WTC11 (cell line): ENCODE results near the gene LAMA2. TPM values are rescaled to one million over a fixed set of nuclear protein-coding genes. Genes with fewer than 3 reads are reported as not detected.

Experiments used
- ATAC-seq: fragments of 200-7000 bp; cut with Tn5 transposase; 2 replicates; pipeline ENCODE4 v1.10.0; 2021; ENCODE audit warnings: mild to moderate bottlenecking, moderate library complexity
- CTCF ChIA-PET: fragments of 300-600 bp; sonication (Branson Sonifier 250); formaldehyde crosslinking; loops from one replicate; lab custom pipeline; 2021; ENCODE audit warnings: antibody characterized with exemption; lab: Charles Lee
- POLR2A ChIA-PET: fragments of 350-600 bp; sonication (Branson Sonifier 250); formaldehyde crosslinking; loops from one replicate; lab custom pipeline; 2021; ENCODE audit warnings: antibody characterized with exemption; lab: Charles Lee
- DNase-seq: peaks from one replicate; pipeline ENCODE4 v3.0.0; 2021; ENCODE audit warnings: low spot score
- H3K27ac Mint-ChIP-seq: 2 replicates; pipeline ENCODE4 v1.8.0; 2021; ENCODE audit warnings: mixed read lengths
- H3K27me3 Mint-ChIP-seq: 2 replicates; pipeline ENCODE4 v1.8.0; 2021; ENCODE audit warnings: low read depth, mild to moderate bottlenecking, moderate library complexity, mixed read lengths
- H3K36me3 Mint-ChIP-seq: 2 replicates; pipeline ENCODE4 v1.8.0; 2021; ENCODE audit warnings: mixed read lengths
- H3K4me1 Mint-ChIP-seq: 2 replicates; pipeline ENCODE4 v1.8.0; 2022; ENCODE audit warnings: mixed read lengths
- H3K4me3 Mint-ChIP-seq: 2 replicates; pipeline ENCODE4 v1.8.0; 2021; ENCODE audit warnings: mild to moderate bottlenecking, moderate library complexity, mixed read lengths
- H3K9me3 Mint-ChIP-seq: 2 replicates; pipeline ENCODE4 v1.8.0; 2021; ENCODE audit warnings: mixed read lengths
- CBFB ChIP-seq: sonication (generic); formaldehyde crosslinking; IDR thresholded peaks from 2 replicates; pipeline ENCODE4 v1.8.1; 2022; ENCODE audit warnings: mild to moderate bottlenecking, low read depth, missing genetic modification reagents
- GRHL2 ChIP-seq: fragments of 250-450 bp; sonication (Bioruptor Pico); IDR thresholded peaks from 2 replicates; pipeline ENCODE4 v1.8.0; 2022; ENCODE audit warnings: mild to moderate bottlenecking, moderate library complexity; ENCODE audit not compliant: insufficient replicate concordance, severe bottlenecking
- HMGA2 ChIP-seq: fragments of 250-450 bp; sonication (Bioruptor Pico); IDR thresholded peaks from 2 replicates; pipeline ENCODE4 v1.4.0; 2021; ENCODE audit warnings: mild to moderate bottlenecking, moderate library complexity
- JUN ChIP-seq: sonication (generic); formaldehyde crosslinking; IDR thresholded peaks from 2 replicates; pipeline ENCODE4 v1.8.0; 2023; ENCODE audit warnings: mild to moderate bottlenecking, missing genetic modification reagents
- KAT7 ChIP-seq: sonication (generic); formaldehyde crosslinking; IDR thresholded peaks from 2 replicates; pipeline ENCODE4 v1.8.1; 2023; ENCODE audit warnings: missing genetic modification reagents, mild to moderate bottlenecking, borderline replicate concordance
- NFE2L1 ChIP-seq: sonication (generic); formaldehyde crosslinking; IDR thresholded peaks from 2 replicates; pipeline ENCODE4 v1.8.1; 2023; ENCODE audit warnings: missing genetic modification reagents
- NFYB ChIP-seq: sonication (generic); formaldehyde crosslinking; conservative IDR thresholded peaks from 2 replicates; pipeline ENCODE4 v1.8.0; 2022; ENCODE audit warnings: low read depth, missing genetic modification reagents
- RELA ChIP-seq: sonication (generic); formaldehyde crosslinking; IDR thresholded peaks from 2 replicates; pipeline ENCODE4 v1.8.1; 2022; ENCODE audit warnings: missing genetic modification reagents, mild to moderate bottlenecking, borderline replicate concordance
- RORB ChIP-seq: fragments of 250-450 bp; sonication (Bioruptor Pico); IDR thresholded peaks from 2 replicates; pipeline ENCODE4 v1.9.0; 2021; ENCODE audit warnings: mild to moderate bottlenecking
- SMAD3 ChIP-seq: sonication (generic); formaldehyde crosslinking; IDR thresholded peaks from 2 replicates; pipeline ENCODE4 v1.8.0; 2022; ENCODE audit warnings: missing genetic modification reagents, mild to moderate bottlenecking, borderline replicate concordance
- SOX15 ChIP-seq: fragments of 250-450 bp; sonication (Bioruptor Pico); IDR thresholded peaks from 2 replicates; pipeline ENCODE4 v1.9.0; 2021; ENCODE audit warnings: mild to moderate bottlenecking
- TP53 ChIP-seq: sonication (generic); formaldehyde crosslinking; IDR thresholded peaks from 2 replicates; pipeline ENCODE4 v1.8.1; 2023; ENCODE audit warnings: mild to moderate bottlenecking, missing genetic modification reagents
- ZNF219 ChIP-seq: sonication (generic); formaldehyde crosslinking; IDR thresholded peaks from 2 replicates; pipeline ENCODE4 v1.8.0; 2023; ENCODE audit warnings: missing genetic modification reagents, mild to moderate bottlenecking, borderline replicate concordance
- ZSCAN18 ChIP-seq: fragments of 250-450 bp; sonication (Bioruptor Pico); IDR thresholded peaks from 2 replicates; pipeline ENCODE4 v2.1.2; 2022; ENCODE audit warnings: mild to moderate bottlenecking, moderate library complexity
- total RNA-seq: library from RNA; stranded (reverse); gene quantifications from 3 replicates; pipeline ENCODE4 v1.2.3, GENCODE V29; 2021
- TF ChIP-seq, protein P1 (sequence below): fragments of 250-450 bp; sonication (Bioruptor Pico); IDR thresholded peaks from 2 replicates; pipeline ENCODE4 v1.9.0; 2021; ENCODE audit warnings: moderate library complexity, mild to moderate bottlenecking, inconsistent platforms, borderline replicate concordance
- TF ChIP-seq, protein P2 (sequence below): sonication (generic); formaldehyde crosslinking; IDR thresholded peaks from 2 replicates; pipeline ENCODE4 v1.8.0; 2023; ENCODE audit warnings: mild to moderate bottlenecking, missing genetic modification reagents
- TF ChIP-seq, protein P3 (sequence below): sonication (generic); formaldehyde crosslinking; IDR thresholded peaks from 2 replicates; pipeline ENCODE4 v1.8.1; 2022; ENCODE audit warnings: mild to moderate bottlenecking, missing genetic modification reagents, moderate library complexity, borderline replicate concordance
- TF ChIP-seq, protein P4 (sequence below): sonication (generic); formaldehyde crosslinking; IDR thresholded peaks from 2 replicates; pipeline ENCODE4 v1.8.1; 2023; ENCODE audit warnings: mild to moderate bottlenecking, missing genetic modification reagents, moderate library complexity

Gene LAMA2
- total RNA-seq, 1 experiment from 2014 or later = 6.6 TPM

DNA sequence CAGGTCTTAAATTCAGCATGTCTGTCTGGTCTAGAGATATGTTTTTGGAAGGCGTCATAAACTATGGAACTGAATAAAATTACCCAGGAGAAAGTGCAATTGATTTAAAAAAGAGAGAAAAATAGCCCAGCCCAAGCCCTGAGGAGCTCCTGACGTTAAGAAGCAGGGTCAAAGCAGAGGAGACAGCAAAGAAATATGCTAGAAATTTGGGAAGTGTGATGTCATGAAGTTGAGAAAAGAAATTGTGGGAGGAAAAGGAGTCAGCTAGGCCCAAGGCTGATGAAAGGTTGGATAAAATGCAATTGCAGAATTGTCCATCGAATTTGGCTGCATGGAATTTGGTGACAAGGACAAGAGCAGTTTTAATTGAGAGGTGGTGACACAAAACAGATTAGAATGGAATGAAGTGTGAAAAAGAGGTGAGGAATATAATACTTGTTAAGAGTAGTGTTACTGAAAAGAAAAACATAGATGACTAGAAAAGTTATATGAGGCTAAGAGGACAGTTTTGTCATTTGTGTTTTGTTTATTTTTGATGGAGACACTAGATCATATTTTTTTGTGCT is 381.6 kb downstream of the LAMA2 start (continued):
- TF ChIP-seq ZSCAN18 (CRISPR knock-in tag) (no peak), JUN (CRISPR knock-in tag) (no peak), SOX15 (no peak)
- TF ChIP-seq, all 79 proteins: peak for 0

DNA sequence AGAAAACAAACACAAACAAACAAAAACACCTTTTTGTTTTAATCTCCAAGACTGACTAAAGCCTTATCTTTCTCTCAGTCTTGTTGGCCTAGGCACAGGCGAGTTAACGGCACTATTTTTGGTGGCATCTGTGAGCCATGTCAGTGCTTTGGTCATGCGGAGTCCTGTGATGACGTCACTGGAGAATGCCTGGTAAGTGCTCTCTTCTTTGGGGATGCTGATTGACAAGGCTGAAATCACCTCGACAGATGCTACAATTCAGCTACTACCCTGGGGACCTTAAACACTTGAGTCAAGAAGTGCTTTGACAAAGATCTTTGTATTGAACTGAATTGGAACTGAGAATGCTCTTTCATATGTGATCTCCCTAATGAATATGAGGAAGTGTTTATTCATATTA is 384.1 kb downstream of the LAMA2 start:
- H3K36me3 Mint-ChIP-seq = no peaks in the 10 kb centered on the region
- POLR2A ChIA-PET = no interaction called here
- H3K9me3 Mint-ChIP-seq = no peaks in the 10 kb centered on the region
- H3K27ac Mint-ChIP-seq = no peak overlapping the region
- peak; percentile 28; the same call in 1 of the 2 replicates for ATAC-seq
- H3K4me3 Mint-ChIP-seq = no peak overlapping the region
- no peaks in the 10 kb centered on the region for H3K27me3 Mint-ChIP-seq
- no peak for DNase-seq
- no peak for TF ChIP-seq RELA (CRISPR knock-in tag)
- TF ChIP-seq ZNF219 (CRISPR knock-in tag) = no peak
- TF ChIP-seq KAT7 = no peak
- TF ChIP-seq HMGA2 (CRISPR knock-in tag) = no peak
- TF ChIP-seq CBFB = no peak
- TF ChIP-seq GRHL2 = no peak
- TF ChIP-seq SMAD3 (CRISPR knock-in tag) = no peak
- no peak for TF ChIP-seq RORB (CRISPR knock-in tag)
- TF ChIP-seq, protein P1, sequence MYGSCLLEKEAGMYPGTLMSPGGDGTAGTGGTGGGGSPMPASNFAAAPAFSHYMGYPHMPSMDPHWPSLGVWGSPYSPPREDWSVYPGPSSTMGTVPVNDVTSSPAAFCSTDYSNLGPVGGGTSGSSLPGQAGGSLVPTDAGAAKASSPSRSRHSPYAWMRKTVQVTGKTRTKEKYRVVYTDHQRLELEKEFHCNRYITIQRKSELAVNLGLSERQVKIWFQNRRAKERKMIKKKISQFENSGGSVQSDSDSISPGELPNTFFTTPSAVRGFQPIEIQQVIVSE (CRISPR knock-in tag) = no peak
- TF ChIP-seq, protein P2, sequence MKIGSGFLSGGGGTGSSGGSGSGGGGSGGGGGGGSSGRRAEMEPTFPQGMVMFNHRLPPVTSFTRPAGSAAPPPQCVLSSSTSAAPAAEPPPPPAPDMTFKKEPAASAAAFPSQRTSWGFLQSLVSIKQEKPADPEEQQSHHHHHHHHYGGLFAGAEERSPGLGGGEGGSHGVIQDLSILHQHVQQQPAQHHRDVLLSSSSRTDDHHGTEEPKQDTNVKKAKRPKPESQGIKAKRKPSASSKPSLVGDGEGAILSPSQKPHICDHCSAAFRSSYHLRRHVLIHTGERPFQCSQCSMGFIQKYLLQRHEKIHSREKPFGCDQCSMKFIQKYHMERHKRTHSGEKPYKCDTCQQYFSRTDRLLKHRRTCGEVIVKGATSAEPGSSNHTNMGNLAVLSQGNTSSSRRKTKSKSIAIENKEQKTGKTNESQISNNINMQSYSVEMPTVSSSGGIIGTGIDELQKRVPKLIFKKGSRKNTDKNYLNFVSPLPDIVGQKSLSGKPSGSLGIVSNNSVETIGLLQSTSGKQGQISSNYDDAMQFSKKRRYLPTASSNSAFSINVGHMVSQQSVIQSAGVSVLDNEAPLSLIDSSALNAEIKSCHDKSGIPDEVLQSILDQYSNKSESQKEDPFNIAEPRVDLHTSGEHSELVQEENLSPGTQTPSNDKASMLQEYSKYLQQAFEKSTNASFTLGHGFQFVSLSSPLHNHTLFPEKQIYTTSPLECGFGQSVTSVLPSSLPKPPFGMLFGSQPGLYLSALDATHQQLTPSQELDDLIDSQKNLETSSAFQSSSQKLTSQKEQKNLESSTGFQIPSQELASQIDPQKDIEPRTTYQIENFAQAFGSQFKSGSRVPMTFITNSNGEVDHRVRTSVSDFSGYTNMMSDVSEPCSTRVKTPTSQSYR (CRISPR knock-in tag) = no peak
- no peak for TF ChIP-seq TP53 (CRISPR knock-in tag)
- TF ChIP-seq, protein P3, sequence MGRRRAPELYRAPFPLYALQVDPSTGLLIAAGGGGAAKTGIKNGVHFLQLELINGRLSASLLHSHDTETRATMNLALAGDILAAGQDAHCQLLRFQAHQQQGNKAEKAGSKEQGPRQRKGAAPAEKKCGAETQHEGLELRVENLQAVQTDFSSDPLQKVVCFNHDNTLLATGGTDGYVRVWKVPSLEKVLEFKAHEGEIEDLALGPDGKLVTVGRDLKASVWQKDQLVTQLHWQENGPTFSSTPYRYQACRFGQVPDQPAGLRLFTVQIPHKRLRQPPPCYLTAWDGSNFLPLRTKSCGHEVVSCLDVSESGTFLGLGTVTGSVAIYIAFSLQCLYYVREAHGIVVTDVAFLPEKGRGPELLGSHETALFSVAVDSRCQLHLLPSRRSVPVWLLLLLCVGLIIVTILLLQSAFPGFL (CRISPR knock-in tag) = no peak
- TF ChIP-seq NFE2L1 (CRISPR knock-in tag) = no peak
- no peak for TF ChIP-seq NFYB (CRISPR knock-in tag)
- TF ChIP-seq, protein P4, sequence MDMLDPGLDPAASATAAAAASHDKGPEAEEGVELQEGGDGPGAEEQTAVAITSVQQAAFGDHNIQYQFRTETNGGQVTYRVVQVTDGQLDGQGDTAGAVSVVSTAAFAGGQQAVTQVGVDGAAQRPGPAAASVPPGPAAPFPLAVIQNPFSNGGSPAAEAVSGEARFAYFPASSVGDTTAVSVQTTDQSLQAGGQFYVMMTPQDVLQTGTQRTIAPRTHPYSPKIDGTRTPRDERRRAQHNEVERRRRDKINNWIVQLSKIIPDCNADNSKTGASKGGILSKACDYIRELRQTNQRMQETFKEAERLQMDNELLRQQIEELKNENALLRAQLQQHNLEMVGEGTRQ (CRISPR knock-in tag) = no peak
- H3K4me1 Mint-ChIP-seq = peaks cover 18% of the 10 kb centered on the region
- CTCF ChIA-PET = interaction anchor here (1.3 kb wide), 1 partner anchor 103 kb away, joined by 3 read pairs; no protein-coding TSS in a partner anchor
